CD4-positive, alpha-beta T cell (primary cell): Measurements from ENCODE around the gene FCMR. TPM values are rescaled to one million over a fixed set of nuclear protein-coding genes. Genes with fewer than 3 reads are reported as not detected.

Experiments
- ATAC-seq: fragments of 200-7000 bp; cut with Tn5 transposase; one replicate; pipeline ENCODE4 v1.10.0; 2022; ENCODE audit warnings: mild to moderate bottlenecking; ENCODE audit not compliant: poor library complexity
- CTCF ChIA-PET: fragments of 350-600 bp; sonication (Branson Sonifier 250); formaldehyde crosslinking; loops from one replicate; lab custom pipeline; 2021; ENCODE audit warnings: antibody characterized with exemption, inconsistent platforms; lab: Charles Lee
- POLR2A ChIA-PET: fragments of 350-600 bp; sonication (Branson Sonifier 250); formaldehyde crosslinking; loops from one replicate; lab custom pipeline; 2021; ENCODE audit warnings: antibody characterized with exemption, inconsistent platforms; lab: Charles Lee
- DNase-seq, 14 experiments: peaks; one replicate each; pipeline ENCODE4 v3.0.0-alpha.2; 2013 to 2020; ENCODE audit warnings: mixed read lengths in 2 of 14
- H3K27ac ChIP-seq, 2 donors: one replicate each; pipeline versions ENCODE4 v1.5.1 to v1.7.0; 2013; ENCODE audit warnings: low read length in 2 of 2, low read depth in 1 of 2, mild to moderate bottlenecking in 1 of 2
- H3K27me3 ChIP-seq, 2 experiments: 1 replicate in 1 of 2; 2 replicates in 1 of 2; pipeline versions ENCODE4 v1.6.1 to v1.7.0; 2013; ENCODE audit warnings: low read length in 2 of 2, control low read depth in 1 of 2, mild to moderate bottlenecking in 1 of 2, moderate library complexity in 1 of 2; ENCODE audit not compliant: insufficient read depth in 2 of 2, control insufficient read depth in 1 of 2
- H3K36me3 ChIP-seq: one replicate; pipeline ENCODE4 v1.6.1; 2013; ENCODE audit warnings: low read length, control low read depth; ENCODE audit not compliant: insufficient read depth
- H3K4me1 ChIP-seq: one replicate; pipeline ENCODE4 v1.6.1; 2013; ENCODE audit warnings: low read length, control low read depth; ENCODE audit not compliant: insufficient read depth
- H3K4me3 ChIP-seq: one replicate; pipeline ENCODE4 v1.5.1; 2013; ENCODE audit warnings: mild to moderate bottlenecking, low read length, moderate library complexity
- H3K9me3 ChIP-seq, 2 experiments: 1 replicate in 1 of 2; 2 replicates in 1 of 2; pipeline versions ENCODE4 v1.6.1 to v1.7.0; 2013; ENCODE audit warnings: low read length in 2 of 2, mild to moderate bottlenecking in 2 of 2, control low read depth in 1 of 2, moderate library complexity in 1 of 2; ENCODE audit not compliant: control insufficient read depth in 1 of 2, insufficient read depth in 1 of 2
- H3K27ac Mint-ChIP-seq: one replicate; pipeline ENCODE4 v1.8.0; 2020; ENCODE audit warnings: mixed read lengths
- H3K27me3 Mint-ChIP-seq: one replicate; pipeline ENCODE4 v1.8.0; 2021; ENCODE audit warnings: mixed read lengths
- H3K36me3 Mint-ChIP-seq: one replicate; pipeline ENCODE4 v1.8.0; 2021; ENCODE audit warnings: low read depth, mixed read lengths
- H3K4me1 Mint-ChIP-seq: one replicate; pipeline ENCODE4 v1.8.0; 2021; ENCODE audit warnings: low read depth, mixed read lengths
- H3K4me3 Mint-ChIP-seq: one replicate; pipeline ENCODE4 v1.8.0; 2020; ENCODE audit warnings: mild to moderate bottlenecking, mixed read lengths
- H3K9me3 Mint-ChIP-seq: one replicate; pipeline ENCODE4 v1.8.0; 2020; ENCODE audit warnings: mixed read lengths
- intact Hi-C, 2 experiments: fragments of 100-400 bp; cut with DNase I in 1 of 2; cut with micrococcal nuclease in 1 of 2; formaldehyde crosslinking; loops; one replicate each; pipeline versions ENCODE4 v1.15.1 to v1.9.0; 2023 to 2025; cut with DNase I, micrococcal nuclease
- total RNA-seq, 174 experiments: library from RNA in 2 of 174; stranded (reverse) in 2 of 174; gene quantifications; one replicate each; pipeline ENCODE4 v1.2.3 and lab custom pipeline; 2021 to 2026
- TF ChIP-seq, protein P1 (sequence below): fragments of 200-600 bp; IDR thresholded peaks from one replicate; pipeline ENCODE4 v1.8.0; 2022; ENCODE audit warnings: antibody characterized with exemption, mild to moderate bottlenecking

Gene FCMR
- total RNA-seq, 2 experiments from 2014 or later: 171 to 186 TPM

DNA sequence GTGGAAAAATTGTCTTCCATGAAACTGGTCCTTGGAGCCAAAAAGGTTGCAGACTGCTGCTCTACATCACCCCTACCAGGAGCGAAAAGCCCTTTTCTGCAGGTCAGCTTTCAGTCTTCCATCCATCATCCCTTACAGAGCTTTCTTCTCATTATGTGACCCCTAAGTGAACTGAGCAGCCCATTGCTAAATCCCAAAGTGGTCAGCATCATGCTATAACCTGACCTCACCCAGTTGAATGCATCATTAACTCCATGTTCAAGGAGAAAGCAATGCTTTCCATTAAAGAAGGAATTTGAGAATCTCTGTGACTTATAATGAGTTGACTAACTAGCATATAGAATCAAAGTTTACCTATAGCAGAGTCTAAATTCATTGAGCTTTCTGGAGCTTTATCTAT is 34.9 kb downstream of the FCMR start:
- Mint-ChIP-seq H3K4me3 (no peak overlapping the region), H3K4me1 (peaks cover 34% of the 10 kb centered on the region), H3K27ac (no peak overlapping the region), H3K9me3 (no peaks in the 10 kb centered on the region), H3K27me3 (no peaks in the 10 kb centered on the region), H3K36me3 (no peaks in the 10 kb centered on the region)
- ChIA-PET POLR2A (interaction anchor here (0.9 to 4.1 kb wide), 5 partner anchors 8 to 18 kb away, joined by 3 to 13 read pairs (median 5); partner anchors contain the start of gene IL24), CTCF (interaction anchor here (0.7 kb wide), 1 partner anchor 26 kb away, joined by 4 read pairs; no protein-coding TSS in a partner anchor)
- TF ChIP-seq, protein P1, sequence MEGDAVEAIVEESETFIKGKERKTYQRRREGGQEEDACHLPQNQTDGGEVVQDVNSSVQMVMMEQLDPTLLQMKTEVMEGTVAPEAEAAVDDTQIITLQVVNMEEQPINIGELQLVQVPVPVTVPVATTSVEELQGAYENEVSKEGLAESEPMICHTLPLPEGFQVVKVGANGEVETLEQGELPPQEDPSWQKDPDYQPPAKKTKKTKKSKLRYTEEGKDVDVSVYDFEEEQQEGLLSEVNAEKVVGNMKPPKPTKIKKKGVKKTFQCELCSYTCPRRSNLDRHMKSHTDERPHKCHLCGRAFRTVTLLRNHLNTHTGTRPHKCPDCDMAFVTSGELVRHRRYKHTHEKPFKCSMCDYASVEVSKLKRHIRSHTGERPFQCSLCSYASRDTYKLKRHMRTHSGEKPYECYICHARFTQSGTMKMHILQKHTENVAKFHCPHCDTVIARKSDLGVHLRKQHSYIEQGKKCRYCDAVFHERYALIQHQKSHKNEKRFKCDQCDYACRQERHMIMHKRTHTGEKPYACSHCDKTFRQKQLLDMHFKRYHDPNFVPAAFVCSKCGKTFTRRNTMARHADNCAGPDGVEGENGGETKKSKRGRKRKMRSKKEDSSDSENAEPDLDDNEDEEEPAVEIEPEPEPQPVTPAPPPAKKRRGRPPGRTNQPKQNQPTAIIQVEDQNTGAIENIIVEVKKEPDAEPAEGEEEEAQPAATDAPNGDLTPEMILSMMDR: no peak
- Histone ChIP-seq H3K27me3 (no peaks in the 10 kb centered on the region), H3K27ac (no peak overlapping the region), H3K9me3 (no peaks in the 10 kb centered on the region), H3K36me3 (no peaks in the 10 kb centered on the region), H3K4me3 (no peak overlapping the region), H3K4me1 (peaks cover 20% of the 10 kb centered on the region)
- intact Hi-C loops: no loop called here
- ATAC-seq: no peak
- DNase-seq: no peak

DNA sequence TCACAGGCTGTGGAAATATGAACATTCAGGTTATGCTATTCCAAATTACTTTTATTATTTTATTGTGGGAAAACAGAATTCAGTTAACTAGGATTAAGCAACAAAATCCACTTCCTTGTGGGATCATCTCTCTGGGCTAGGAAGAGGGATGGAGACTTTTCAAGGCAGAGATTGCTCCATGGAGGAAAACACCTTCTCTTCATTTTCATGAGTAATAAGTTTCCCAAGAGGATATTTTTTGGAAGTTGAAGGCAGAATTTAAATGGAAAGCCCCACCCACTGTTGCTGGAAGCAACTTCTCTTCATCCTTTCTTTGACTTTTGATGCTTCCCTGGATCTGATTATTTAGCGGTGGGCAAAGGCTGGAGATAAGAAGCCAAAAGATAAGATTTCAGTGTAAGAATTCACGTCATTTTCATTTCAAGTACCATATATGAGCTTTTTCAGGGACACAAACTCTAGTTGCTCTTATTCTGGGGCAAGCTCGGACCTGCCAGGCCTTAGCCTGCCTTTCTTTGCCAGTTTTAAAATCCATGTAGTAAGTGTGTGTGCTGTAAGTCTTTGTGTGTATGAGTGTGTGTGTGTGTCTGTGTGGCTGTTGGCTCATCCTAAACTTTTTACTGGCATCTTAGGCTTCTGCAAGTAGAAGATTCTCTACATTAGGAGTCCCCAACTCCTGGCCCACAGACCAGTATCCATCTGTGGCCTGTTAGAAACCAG is 36.2 kb downstream of the FCMR start:
- CTCF ChIA-PET: interaction anchor here (0.8 kb wide), 1 partner anchor 21 kb away, joined by 3 read pairs; no protein-coding TSS in a partner anchor
- H3K36me3 Mint-ChIP-seq: no peaks in the 10 kb centered on the region
- intact Hi-C loops: no loop called here
- Histone ChIP-seq H3K36me3 (no peaks in the 10 kb centered on the region), H3K27ac (no peak overlapping the region), H3K9me3 (no peaks in the 10 kb centered on the region), H3K27me3 (no peaks in the 10 kb centered on the region), H3K4me1 (peaks cover 7% of the 10 kb centered on the region), H3K4me3 (no peak overlapping the region)
- peaks cover 21% of the 10 kb centered on the region for H3K4me1 Mint-ChIP-seq
- no peak overlapping the region for H3K27ac Mint-ChIP-seq
- no peaks in the 10 kb centered on the region for H3K27me3 Mint-ChIP-seq
- no peaks in the 10 kb centered on the region for H3K9me3 Mint-ChIP-seq
- no peak for ATAC-seq
- TF ChIP-seq, protein P1: no peak
- no peak overlapping the region for H3K4me3 Mint-ChIP-seq
- POLR2A ChIA-PET: interaction anchor here (0.7 to 4.1 kb wide), 3 partner anchors 10 to 88 kb away, joined by 3 to 13 read pairs (median 5); no protein-coding TSS in a partner anchor
- DNase-seq: no peak

DNA sequence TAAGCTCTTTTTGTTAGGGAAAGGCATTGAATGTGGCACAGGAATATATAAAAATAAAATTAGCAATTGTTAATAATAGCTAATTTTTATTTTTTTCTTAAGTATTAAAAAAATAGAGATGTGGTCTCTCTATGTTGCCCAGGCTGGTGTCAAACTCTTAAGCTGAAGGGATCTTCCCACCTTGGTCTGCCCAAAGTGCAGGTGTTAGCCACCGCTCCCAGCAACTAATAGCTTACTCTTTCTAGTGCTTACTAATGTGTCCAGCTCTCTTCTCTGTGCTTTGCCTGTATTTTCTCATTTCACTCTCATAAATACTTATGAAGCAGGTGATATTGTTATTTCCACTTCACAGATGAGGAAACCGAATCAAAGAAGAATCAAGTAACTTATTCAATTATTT is 37.9 kb downstream of the FCMR start:
- Histone ChIP-seq H3K9me3 (no peaks in the 10 kb centered on the region), H3K36me3 (no peaks in the 10 kb centered on the region), H3K4me1 (no peaks in the 10 kb centered on the region), H3K4me3 (no peak overlapping the region), H3K27ac (no peak overlapping the region), H3K27me3 (no peaks in the 10 kb centered on the region)
- Mint-ChIP-seq H3K9me3 (peaks cover 4% of the 10 kb centered on the region), H3K27ac (no peak overlapping the region), H3K4me1 (peaks cover 5% of the 10 kb centered on the region), H3K4me3 (no peak overlapping the region), H3K36me3 (peaks cover 7% of the 10 kb centered on the region), H3K27me3 (no peaks in the 10 kb centered on the region)
- intact Hi-C loops: no loop called here
- no peak for DNase-seq
- POLR2A ChIA-PET: interaction anchor here (0.8 to 2.0 kb wide), 8 partner anchors 11 to 149 kb away, joined by 3 to 8 read pairs (median 4); partner anchors contain the start of gene FCMR
- CTCF ChIA-PET: interaction anchor here (0.8 to 0.9 kb wide), 2 partner anchors 19 to 50 kb away, joined by 3 read pairs; no protein-coding TSS in a partner anchor
- TF ChIP-seq, protein P1: no peak
- ATAC-seq: no peak
